PC-9 (cell line): ENCODE data around the gene S1PR4.

Source experiments
- EZH2 ChIP-seq: fragments of 200-600 bp; sonication (generic); IDR thresholded peaks from 2 replicates; pipeline ENCODE4 v1.8.0; 2017; ENCODE audit warnings: antibody characterized with exemption, low read depth
- TF ChIP-seq, protein P1 (sequence below): fragments of 200-600 bp; sonication (generic); conservative IDR thresholded peaks from 2 replicates; pipeline ENCODE4 v1.6.1; 2017; ENCODE audit warnings: mixed run types, antibody characterized with exemption, mild to moderate bottlenecking, moderate library complexity

DNA sequence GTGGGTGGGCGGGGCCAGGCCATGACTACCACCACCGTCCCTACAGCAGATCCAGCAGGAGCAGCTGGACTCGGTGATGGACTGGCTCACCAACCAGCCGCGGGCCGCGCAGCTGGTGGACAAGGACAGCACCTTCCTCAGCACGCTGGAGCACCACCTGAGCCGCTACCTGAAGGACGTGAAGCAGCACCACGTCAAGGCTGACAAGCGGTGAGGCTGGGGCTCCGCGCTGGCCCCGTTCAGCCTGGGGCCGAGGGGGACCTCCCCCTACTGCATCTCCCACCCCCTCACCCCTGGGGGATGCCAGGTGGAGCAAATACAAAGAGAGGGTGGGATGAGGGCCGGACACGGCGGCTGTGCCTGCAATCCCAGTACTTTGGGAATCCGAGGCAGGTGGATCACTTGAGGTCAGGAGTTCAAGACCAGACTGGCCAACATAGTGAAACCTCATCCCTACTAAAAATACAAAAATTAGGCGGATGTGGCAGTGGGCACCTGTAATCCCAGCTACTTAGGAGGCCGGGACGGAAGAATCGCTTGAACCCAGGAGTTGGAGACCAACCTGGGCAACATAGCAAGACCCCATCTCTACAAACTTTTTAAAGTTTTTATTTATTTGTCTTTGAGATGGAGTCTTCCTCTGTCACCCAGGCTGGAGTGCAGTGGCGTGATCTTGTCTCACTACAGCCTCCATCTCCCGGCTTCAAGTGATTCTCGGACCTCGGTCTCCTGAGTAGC is 27.8 kb downstream of the S1PR4 start:
- TF ChIP-seq, protein P1, sequence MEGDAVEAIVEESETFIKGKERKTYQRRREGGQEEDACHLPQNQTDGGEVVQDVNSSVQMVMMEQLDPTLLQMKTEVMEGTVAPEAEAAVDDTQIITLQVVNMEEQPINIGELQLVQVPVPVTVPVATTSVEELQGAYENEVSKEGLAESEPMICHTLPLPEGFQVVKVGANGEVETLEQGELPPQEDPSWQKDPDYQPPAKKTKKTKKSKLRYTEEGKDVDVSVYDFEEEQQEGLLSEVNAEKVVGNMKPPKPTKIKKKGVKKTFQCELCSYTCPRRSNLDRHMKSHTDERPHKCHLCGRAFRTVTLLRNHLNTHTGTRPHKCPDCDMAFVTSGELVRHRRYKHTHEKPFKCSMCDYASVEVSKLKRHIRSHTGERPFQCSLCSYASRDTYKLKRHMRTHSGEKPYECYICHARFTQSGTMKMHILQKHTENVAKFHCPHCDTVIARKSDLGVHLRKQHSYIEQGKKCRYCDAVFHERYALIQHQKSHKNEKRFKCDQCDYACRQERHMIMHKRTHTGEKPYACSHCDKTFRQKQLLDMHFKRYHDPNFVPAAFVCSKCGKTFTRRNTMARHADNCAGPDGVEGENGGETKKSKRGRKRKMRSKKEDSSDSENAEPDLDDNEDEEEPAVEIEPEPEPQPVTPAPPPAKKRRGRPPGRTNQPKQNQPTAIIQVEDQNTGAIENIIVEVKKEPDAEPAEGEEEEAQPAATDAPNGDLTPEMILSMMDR, result no peak
- no peak for TF ChIP-seq EZH2
